Measurements from ENCODE around the gene TNFRSF18.

Gene TNFRSF18

GRCh38 chr1:1161078-1161682, 45.2 kb downstream of the TNFRSF18 start:
- in situ Hi-C loops (cut with HindIII; ENCODE audit: low pct_ligation_motif_present, low pct_unique_long_range_greater_than_20kb, low sequenced_read_pairs): no loop called here

DNA sequence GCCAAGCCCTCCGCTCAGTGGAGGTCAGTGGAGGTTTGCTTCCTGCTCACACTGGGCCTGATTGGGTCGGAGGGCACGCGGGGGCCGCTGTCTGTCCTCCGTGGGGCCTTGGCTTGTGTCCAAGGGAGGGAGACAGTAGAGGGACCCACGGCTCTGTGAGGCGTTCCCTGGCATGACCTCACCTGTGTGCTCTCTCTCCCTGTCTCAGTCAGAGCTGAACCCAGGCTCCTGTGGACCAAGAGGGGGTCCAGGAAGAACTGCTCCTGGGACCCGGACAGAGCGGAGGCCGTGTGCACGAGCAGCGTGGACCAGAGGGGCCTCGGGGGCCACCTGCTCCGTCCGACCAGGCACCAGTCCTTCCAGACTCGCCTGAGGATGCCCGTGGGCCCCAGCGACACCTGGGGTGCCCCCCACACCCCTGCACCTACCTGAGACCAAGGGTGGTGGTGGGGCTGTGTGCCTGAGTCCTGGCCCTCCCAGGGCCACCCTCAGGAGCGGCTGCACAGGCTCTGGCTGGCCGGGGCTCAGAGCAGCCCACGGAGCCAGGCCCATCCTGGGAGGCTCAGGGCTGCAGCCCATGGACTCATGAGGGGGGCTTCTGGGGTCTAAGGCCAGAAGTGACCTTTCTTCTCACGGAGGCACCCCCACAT, 46.0 kb downstream of the TNFRSF18 start:
- in situ Hi-C loops (cut with HindIII; ENCODE audit: low pct_ligation_motif_present, low pct_unique_long_range_greater_than_20kb, low sequenced_read_pairs): no loop called here
- no peak for DNase-seq

More at GRCh38 chr1:1161078-1161682, 45.2 kb downstream of the TNFRSF18 start:
- no peak for DNase-seq

DNA sequence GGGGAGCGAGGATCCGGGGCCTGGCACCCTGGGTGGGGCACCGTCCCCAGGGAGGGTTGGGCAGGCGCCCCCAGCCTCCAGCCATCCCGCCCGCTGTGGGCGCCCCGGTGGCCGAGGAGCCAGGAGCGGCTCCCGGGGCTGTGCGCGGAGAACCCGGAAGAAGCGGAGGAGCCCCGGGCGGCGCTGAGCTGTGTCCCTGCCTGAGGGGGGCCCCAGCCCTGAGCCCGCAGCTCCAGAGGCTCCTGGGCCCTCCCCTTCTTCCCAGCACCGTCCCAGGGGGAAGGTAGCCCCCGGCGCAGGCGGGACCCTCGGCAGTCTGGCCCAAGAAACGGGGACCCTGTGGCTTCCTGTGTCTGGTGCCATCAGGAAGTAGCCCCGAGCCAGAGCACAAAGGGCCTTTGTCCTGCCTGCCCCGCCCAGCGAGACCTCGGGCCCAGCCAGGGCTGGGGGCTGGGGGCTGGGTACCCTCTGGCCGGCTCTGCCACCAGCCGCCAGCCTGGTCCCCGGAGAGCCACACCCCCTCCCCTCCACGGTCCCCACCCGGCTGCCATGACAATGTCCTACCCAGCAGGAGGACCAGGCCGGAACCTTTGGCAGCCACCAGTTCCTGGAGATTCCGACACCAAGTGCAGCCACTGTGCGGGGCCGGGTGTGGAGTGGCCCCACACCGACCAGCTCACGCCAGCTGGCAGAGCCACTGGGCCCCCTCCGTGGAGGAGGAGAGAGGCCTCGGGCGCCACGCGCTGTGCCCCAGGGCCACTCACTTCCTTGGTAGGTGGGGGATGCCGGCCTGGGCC, 48.3 kb downstream of the TNFRSF18 start:
- DNase-seq: peak; percentile 38
- in situ Hi-C loops (cut with HindIII; ENCODE audit: low pct_ligation_motif_present, low pct_unique_long_range_greater_than_20kb, low sequenced_read_pairs): no loop called here

DNA sequence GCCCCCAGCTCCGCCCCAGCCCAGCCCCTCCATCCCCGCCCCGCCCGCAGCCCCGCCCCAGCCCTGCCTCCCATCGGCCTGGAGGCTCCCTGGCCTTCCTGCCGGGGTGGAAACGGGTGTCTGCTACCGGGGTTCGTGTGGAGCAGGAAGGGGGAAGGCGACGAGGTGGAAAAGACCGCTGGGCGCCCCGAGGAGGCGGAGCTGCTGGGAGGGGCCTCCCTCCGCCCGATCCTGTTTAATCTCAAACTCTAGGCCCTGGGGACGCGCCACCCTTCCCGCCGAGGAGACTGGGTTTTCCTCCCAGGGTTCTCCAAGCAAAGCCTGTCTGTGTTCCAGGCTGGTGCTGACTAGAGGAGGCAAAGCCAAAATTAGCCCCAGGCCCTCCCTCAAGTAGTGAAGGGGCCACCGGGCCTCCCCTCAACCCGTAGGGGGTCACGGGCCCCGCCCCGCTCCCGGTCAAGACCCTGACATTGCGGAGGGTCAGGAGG, 48.9 kb downstream of the TNFRSF18 start:
- peak; percentile 91 for DNase-seq
- in situ Hi-C loops (cut with HindIII; ENCODE audit: low pct_ligation_motif_present, low pct_unique_long_range_greater_than_20kb, low sequenced_read_pairs): no loop called here

DNA sequence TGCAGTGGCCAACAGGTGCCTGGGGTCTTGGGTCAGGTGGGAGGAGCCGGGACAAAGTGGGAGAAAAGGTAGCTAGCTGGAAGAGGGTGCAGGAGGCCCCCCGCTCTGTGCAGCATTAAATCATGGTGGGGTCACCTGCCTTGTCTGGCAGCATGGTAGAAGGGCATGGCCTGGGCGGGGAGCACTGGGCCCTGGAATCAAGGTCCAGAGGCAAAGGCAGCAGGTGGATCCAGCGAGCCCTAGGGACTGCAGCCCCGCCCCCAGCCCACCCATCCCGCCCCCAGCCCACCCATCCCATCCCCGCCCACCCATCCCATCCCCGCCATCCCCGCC, 49.4 kb downstream of the TNFRSF18 start:
- in situ Hi-C loops (cut with HindIII; ENCODE audit: low pct_ligation_motif_present, low pct_unique_long_range_greater_than_20kb, low sequenced_read_pairs): no loop called here
- no peak for DNase-seq

GRCh38 chr1:1156140-1157032, 50.0 kb downstream of the TNFRSF18 start:
- no peak for DNase-seq
- in situ Hi-C loops (cut with HindIII; ENCODE audit: low pct_ligation_motif_present, low pct_unique_long_range_greater_than_20kb, low sequenced_read_pairs): no loop called here

DNA sequence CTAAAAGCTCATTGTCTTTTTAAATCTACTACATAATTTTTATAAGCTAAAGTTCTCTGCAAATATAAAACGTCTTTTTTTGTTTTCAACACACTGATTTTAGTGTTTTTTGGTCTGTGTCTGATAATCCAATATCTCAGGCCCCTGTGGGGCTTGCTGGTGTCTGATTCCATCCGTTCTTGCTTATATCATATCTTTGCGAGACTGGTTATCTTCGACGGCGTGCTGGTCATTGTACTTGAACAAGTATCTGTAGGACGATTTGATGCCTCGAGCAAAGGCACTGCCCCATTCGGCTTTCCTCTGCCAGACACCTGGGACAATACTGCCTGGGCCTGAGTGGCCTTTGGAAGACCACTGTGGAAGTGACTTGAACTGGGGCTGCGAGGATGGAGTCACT, 51.1 kb downstream of the TNFRSF18 start:
- in situ Hi-C loops (cut with HindIII; ENCODE audit: low pct_ligation_motif_present, low pct_unique_long_range_greater_than_20kb, low sequenced_read_pairs): no loop called here
- no peak for DNase-seq

DNA sequence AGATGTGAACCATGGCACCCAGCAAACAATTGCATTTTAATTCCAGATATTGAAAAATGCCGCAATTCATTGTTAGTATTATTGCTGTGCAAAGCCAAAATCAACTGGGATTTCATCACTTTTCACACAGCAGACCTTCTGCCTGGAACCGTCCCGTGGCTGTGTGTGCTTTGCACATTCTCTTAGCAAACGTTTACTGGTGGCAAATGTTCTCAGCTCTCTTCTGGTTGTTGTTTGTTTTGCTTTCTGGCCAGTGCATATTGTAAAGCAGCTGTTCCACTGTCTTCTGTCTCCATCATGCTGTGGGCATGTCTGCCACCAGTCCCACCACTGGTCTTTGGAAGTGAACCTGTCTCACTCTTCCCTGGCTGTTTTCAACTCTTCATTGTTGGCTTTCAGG, 52.5 kb downstream of the TNFRSF18 start:
- in situ Hi-C loops (cut with HindIII; ENCODE audit: low pct_ligation_motif_present, low pct_unique_long_range_greater_than_20kb, low sequenced_read_pairs): no loop called here

More for the DNA sequence above, 52.5 kb downstream of the TNFRSF18 start:
- no peak for DNase-seq
